ENCODE results near the gene LY86.

The LY86 gene

GRCh38 chr6:6570929-6571671 is 17.4 kb upstream of the LY86 start:
- no peak for DNase-seq (ENCODE audit: low read depth)

- DNase-seq (ENCODE audit: low read depth): no peak
These were observed 13.4 kb upstream of the LY86 start for GRCh38 chr6:6575143-6575542.

DNA sequence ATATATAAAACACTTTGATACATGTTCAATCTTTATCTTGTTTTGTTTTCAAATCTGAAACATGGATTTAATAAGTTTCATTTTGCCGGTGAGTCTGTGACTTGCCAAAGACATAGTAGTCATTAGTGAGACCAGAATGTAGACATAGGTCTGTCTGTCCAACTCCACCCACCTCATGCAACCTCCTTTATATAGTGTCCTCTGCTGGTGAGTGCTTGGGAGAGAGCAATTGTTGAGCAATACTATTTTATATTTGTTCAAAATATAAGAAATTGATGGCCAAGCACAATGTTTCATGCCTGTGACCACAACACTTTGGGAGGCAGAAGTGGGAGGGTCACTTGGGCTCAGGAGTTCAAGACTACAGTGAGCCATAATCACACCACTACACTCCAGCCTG is 10.8 kb upstream of the LY86 start:
- no peak for DNase-seq (ENCODE audit: low read depth)

GRCh38 chr6:6579281-6579680 is 9.2 kb upstream of the LY86 start:
- no peak for DNase-seq (ENCODE audit: low read depth)

GRCh38 chr6:6580225-6580856 is 8.2 kb upstream of the LY86 start:
- DNase-seq (ENCODE audit: low read depth): no peak

DNA sequence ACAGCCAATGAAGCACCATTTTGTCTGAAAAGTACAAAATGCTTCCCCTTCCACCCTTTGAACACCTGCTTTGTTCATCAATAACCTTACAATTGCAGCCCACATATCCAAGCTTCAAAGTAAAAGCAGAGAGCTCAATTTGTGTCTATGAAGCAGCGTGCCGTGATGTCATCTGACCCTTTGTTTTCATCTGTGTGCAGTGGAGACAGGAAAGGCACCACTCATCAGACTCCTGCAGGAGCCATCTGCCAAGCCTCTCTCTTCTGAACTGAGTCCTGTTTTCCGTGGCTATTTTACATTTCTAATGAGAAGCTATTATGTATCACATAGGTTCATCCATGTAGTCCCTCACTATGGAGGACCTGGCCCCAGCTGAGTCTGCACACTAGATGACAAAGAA is 7.5 kb upstream of the LY86 start:
- no peak for DNase-seq (ENCODE audit: low read depth)

GRCh38 chr6:6582131-6582530 is 6.4 kb upstream of the LY86 start:
- DNase-seq (ENCODE audit: low read depth): no peak

DNA sequence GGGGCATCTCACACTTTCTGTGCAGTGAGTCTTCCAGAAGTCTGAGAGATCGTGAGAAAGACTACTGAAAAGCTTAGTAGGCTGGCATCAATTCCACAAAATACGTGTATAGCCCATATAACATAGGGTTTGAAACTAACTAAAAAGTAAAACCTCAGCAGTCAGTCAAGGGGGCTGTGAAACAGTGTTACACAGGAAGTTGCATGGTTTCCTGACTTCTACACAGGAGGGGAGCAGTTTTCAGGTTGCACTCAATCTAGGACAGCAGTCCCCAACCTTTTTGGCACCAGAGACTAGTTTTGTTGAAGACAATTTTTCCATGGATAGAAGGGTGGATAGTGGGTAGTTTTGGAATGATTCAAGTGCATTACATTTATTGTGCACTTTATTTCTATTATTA is 4.7 kb upstream of the LY86 start:
- DNase-seq (ENCODE audit: low read depth): no peak

DNA sequence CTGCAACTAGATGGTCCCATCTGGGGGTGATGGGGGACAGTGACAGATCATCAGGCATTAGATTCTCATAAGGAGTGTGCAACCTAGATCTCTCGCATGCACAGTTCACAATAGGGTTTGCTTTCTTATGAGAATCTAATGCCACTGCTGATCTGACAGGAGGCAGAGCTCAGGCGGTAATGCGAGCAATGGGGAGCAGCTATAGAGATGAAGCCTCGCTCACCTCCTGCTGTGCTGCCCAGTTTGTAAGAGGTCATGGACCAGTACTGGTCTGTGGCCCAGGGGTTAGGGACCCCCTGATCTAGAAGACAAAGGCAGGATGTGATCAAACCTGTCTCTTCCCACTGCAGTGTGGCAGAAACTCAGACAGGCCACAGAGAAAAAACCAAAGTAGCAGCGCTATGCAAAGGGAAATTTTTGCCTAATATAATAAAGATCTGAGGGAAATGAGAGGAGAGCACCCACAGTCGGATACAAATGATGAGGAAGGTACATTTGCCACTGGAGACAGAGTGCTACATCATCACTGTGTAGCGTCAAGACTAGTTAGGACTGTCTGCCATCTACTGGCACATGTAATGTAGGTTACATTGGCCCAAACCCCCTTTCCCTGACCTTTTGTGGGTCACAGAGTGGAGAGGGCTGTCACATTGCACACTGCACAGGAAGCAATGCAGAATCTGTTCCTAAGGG is 4.1 kb upstream of the LY86 start:
- no peak for DNase-seq (ENCODE audit: low read depth)

- no peak for DNase-seq (ENCODE audit: low read depth)
These were observed 3.6 kb upstream of the LY86 start for GRCh38 chr6:6585003-6585311.

- no peak for DNase-seq (ENCODE audit: low read depth)
These were observed 2.4 kb upstream of the LY86 start for GRCh38 chr6:6586167-6586566.

GRCh38 chr6:6586671-6587526 is 1.6 kb upstream of the LY86 start:
- no peak for DNase-seq (ENCODE audit: low read depth)

- no peak for DNase-seq (ENCODE audit: low read depth)
These were observed 840 bp upstream of the LY86 start for GRCh38 chr6:6587696-6588063.

- no peak for DNase-seq (ENCODE audit: low read depth)
These were observed 597 bp downstream of the LY86 start for GRCh38 chr6:6588924-6589709.

- DNase-seq (ENCODE audit: low read depth): no peak
These were observed 2.0 kb downstream of the LY86 start for GRCh38 chr6:6590530-6590929.

- no peak for DNase-seq (ENCODE audit: low read depth)
These were observed 3.4 kb downstream of the LY86 start for GRCh38 chr6:6591778-6592465.

GRCh38 chr6:6592826-6593475 is 4.4 kb downstream of the LY86 start:
- DNase-seq (ENCODE audit: low read depth): no peak

- no peak for DNase-seq (ENCODE audit: low read depth)
These were observed 5.4 kb downstream of the LY86 start for GRCh38 chr6:6593867-6594468.

- no peak for DNase-seq (ENCODE audit: low read depth)
These were observed 6.5 kb downstream of the LY86 start for GRCh38 chr6:6595025-6595424.

- no peak for DNase-seq (ENCODE audit: low read depth)
These were observed 7.4 kb downstream of the LY86 start for GRCh38 chr6:6595952-6596351.

Data from T follicular helper cell (primary cell).